ENCODE data around the gene TOLLIP.
"Not testable (repeated sequence)": the region's sequence is repeated elsewhere in the genome, so short reads cannot be mapped to it uniquely, and the experiment has no call there.

The TOLLIP gene

DNA sequence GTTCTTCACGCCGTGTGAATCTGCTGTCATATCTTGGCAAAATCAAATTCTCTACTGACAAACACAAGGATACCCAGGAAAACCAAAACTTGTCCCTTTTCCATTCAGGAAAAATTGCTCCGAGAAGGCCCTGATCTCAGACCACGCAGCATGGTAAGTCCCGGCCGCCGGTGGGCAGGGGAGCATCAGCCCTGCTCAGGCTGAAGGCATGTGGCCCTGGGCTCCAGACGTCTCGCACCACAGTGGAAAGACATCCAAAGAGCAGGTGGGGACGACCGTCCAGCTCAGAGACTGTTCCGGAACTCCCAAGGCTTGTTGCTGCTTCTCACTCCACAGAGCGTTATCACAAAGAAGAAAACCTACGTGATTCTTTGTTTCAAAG lies 29.8 kb downstream of the TOLLIP start:
- no peak for DNase-seq

DNA sequence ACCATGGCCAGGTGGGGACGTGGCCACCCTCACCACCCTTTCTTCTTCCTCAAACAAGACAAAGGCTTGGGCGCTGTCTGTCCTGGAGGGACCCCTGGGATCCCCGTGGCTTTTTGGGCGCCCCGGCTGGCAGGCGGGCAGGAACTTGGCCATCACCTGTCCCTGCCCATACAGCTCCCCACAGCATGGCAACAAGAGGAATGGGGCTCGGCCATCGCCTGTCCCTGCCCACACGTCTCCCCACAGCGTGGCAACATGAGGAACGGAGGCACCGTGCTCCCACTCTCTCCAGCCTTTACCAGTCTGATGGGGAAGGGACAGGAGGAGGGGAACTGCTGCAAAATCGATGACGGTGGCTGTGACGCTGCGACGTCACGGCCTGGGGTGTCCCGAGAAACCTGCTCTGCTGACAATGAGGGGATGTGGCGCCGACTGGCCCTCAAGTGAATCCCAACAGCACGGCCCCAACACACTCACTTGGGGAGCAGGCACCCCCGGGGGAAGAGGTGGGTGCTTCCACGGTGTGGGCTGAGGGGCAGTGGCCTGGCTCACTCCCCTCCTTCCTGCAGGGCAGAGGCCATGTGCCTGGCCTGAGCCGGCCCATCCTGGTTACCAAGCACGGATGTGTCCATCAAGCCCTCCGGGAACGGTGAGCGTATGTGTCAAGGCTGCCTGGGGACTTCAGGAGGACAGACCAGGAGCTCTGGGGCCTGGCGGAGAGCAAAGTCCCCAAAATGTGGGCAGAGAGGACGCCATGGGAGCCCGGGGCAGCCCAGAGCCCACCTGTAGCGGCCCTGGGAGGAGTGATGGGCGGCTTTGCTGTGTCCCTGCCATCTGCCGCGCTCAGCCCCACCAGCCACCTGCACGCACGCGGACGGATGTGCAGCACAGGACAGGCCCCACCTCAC lies 30.4 kb downstream of the TOLLIP start:
- DNase-seq = no peak

DNA sequence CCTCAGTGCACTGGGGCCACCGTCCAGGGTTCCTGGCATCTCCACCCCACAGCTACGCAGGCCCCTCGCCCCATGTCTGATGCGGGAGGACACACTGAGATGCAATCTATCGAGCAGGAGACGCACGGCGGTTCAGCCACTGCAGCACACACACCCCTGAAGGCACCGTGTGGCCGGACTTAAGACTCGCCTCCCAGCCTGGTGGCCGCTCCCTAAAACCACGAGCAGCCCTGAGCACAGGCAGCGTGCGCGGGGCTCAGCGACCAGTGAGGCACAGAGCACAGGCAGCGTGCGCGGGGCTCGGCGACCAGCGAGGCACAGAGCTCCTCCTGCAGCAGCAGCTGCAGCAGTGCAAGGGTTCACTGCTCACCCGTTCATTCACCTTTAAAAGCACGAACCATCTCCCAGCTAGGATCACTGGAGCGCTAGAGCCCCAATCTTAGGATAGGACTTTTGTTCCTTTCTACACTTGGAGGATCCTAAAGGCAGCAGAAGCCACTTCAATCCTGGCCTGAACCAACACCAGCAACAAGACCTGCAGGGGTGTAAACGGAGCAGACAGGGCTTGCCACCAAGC lies 31.4 kb downstream of the TOLLIP start:
- no peak for DNase-seq

DNA sequence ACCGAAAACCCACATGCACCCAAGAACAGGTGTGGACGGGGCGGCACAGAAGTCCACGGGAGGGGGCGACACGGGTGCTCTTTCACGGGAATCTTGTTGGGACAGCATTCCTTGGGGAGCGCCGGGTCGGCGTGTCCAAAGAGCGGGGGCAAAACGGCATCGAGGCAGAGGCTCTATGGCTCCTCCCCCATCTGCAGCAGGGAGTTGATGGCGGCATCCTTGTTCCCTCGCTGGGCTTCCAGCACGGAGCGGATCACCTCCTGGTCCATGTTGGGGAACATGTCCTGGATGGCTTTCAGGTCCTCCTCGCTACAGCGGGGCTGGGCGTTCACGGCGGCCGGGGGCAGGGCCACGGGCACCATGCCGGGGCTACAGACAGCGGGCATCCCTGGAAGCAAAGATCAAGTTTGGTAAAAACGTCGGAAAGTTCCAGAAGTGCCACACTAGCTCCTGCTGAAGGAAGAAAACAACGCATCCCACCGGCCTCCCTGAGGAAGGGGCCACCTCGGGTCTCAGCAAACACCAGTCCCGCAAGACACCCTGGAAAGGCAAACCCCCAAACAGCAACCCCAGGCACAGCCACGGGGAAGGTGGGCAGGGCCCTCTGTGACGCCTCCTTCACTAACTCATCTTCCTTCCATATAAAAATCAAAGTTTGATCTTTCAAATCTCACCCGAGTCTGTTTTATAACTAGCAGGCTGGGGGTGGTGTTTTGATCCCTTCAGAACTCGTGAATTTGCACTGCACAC lies 32.4 kb downstream of the TOLLIP start:
- DNase-seq = no peak

DNA sequence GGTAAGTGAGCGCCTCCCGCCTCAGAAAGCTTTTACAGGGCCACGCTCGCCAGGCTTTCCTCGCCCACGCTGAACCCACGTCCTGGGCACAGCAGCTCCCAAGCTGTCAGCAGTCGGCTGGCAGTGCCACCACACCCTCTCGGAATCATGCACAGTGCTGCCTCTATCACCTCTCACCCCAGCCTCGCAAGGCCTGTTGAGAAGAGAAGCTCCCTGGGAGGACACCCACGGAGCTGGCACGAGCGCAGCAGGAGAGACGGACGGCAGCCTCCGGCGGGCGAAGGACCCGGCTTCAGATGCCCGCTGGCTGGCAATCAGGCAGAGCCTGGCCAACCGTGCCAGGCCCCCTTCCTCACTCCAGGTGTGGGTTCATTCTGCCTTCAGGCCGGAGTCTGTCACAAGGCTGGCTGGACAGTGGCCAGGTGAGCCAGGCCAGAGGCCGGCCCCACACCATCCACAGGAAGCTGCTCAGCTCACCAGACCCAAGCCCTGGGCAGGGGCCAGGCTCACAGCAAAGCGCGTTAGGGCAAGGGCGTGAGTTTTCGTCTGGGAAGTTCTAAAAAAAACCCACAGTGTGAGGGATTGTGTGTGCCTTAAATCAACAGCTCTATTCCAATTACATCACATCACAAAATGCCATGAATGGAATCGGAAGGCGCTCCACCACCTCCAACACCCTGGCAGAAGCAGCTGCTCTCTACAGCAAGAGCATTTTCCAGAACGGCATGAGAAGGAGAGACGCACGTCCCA lies 33.2 kb downstream of the TOLLIP start:
- DNase-seq = no peak

DNA sequence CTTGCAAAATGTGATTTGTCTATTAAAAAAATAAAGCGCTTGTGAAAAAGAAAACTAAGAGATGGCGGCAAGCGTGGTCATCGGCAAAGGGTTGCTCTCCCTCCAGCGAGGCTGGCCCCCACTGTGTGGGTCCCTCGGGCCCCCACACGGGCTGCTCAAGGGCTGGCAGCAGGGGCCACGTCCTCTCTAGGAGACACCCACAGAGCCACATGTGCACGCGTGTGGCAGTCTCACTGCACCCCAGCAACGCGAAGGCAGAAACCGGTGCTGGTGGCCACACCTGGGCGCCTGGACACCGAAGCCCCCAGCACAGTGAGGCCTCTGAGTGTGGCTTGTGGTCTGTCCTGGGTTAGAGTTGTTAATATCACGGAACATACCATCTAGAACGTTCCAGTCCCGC lies 34.4 kb downstream of the TOLLIP start:
- no peak for DNase-seq

DNA sequence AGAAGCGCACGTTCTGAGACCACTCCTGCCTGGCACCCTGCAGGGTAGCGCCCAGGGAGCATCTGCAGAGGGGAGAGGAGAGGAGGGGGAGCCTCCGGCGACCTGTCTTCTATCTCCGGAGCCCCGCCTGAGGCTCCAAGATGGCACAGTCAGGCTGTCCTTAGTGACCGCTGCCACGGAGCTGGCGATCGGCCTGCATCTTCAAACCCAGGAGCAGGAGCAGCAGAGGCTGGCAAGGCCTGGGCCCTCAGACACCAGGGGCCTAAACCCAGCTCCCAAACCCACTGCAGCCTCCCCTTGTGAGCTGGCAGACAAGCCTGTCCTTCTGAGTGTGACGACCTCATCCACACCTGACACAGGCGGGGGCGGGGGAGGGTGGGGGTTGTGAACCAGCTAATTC lies 34.9 kb downstream of the TOLLIP start:
- DNase-seq = no peak

DNA sequence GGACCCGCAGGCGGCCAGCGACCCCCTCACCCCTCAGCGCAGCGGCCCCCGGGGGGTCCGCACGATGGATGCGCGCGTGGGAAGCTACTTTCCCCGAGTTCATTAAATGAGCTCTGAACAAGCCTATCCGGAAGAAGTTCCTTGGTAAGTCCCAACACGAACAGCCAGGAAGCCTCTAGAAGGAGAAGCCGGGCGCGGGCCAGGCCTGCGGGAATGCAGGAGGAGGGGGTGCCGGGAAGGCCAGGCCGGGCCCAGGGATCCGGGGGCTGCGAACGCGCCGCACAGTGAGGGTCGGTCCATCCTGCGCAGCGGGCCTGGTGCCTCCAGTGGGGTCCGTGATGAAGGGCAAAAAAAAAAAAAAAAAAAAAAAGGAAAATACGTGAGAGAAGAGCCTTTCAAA lies 36.9 kb downstream of the TOLLIP start:
- DNase-seq = no peak

DNA sequence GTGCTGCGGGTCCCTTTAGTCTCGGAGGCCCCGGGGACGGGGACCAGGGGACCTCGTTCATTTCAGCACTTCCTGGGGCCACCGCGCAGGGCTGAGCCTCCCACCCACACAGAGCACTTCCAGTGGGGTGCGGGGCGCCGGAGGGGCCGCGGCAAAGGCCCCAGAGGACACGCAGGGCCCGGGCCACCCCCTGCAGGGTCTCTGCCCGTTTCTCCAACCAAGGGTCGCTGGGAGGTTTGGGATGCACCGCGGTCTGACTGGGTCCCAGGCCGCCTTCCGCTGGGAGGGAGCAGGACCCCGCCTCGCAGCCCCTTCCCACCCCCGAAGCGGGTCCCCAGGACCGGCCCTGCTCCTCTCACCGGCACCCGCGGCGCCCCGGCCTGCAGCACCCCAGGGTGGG lies 37.5 kb downstream of the TOLLIP start:
- no peak for DNase-seq

DNA sequence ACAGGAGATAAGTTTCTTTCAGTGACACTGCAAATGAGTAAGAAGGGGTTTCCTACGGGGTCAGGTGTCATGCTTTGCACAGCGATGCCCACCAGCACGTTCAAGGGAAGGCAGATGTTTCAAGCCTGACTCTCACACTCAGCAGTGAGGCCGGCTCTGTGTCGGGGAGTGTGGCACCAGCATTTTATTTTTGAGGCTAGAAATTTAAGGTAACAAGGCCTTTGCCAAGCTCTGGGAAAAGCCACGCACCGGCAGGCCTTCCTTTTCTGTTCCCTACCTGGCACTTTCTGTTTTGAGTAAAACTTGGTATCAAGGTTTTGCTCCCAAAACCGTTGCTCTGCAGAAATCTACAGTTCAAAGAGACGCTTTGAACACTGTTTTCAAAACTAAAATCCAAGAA lies 38.0 kb downstream of the TOLLIP start:
- DNase-seq = no peak

DNA sequence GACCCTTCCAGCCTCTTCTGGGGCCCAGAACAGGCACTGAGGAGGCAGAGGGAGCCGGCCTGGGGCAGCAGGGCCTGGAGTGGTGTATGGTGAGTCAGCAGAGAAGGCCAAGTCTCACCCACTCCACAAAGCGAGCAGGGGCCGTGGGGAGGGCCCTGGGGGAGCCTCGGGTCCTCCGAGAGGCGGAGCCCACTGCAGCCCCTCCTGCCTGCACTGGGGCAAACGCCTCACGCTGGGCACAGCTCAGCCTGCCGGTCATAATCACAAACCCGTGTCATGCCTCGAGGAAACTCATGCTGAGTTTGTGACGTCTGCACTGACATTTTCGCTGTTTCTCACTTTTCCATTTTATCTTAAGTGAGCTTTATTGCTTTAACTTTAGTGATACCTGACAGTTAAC lies 38.4 kb downstream of the TOLLIP start:
- no peak for DNase-seq

DNA sequence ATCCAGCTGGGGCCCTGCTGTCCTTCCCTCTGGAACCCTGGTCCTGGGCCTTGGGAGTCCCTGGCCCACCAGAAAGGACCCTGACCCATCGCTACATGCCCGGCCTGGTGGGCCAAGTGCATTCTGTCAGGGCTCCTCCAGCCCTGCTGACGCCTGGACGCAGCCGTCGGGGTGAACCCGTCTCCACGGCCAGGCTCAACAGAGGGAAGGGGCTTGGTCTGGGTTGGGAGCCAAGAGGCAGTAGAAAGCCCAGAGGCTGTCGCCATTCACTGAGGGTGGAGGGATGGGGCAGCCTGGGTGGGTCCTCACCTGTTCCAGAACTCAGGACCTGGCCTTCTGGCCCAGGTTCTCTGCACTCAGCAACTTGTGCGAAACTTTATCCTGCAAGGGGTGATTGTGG lies 39.0 kb downstream of the TOLLIP start:
- DNase-seq = no peak

DNA sequence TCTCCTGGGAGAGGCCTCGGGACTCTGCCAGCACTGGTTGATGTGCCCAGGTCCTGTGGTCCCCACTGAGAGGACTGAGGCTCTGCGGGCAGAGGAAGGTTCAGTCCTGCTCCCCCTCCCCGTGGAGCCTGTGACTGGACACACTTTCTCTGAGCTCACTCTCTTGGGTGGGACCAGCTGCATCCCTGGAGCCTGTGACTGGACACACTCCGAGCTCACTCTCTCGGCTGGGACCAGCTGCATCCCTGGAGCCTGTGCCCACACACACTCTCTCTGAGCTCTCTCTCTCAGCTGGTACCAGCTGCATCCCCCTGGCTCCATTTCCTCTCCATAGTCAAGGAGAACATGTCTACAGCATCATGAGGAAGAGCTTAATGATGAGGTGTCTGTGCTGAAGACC lies 39.5 kb downstream of the TOLLIP start:
- DNase-seq = no peak

DNA sequence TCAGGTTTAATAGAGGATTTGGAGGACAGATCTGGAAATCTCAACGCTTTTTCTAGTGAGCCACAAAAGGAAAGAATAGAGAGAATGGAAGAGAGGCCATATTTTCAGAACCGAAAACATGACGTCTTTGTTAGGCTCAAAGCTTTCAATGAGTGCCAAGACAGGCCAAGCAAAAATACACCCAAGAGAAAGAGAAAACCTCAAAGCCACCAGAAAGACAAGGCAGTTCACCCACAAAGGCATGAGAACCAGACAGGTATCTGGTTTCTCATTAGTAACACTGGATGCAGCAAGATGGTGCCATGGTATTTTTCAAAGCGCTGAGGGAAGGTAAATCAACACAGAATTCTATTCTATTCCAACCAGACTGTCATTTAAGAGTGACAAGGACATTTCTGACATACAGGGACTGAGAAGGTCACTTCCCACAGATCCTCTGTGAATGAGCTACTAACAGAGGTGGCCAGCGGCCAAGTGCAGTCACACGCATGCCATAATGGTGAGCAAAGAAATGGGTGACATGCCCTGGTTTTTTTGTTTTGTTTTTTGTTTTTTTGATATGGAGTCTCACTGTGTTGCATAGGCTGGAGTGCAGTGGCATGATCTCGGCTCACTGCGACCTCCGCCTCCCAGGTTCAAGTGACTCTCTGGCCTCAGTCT lies 41.9 kb downstream of the TOLLIP start:
- DNase-seq = no peak

DNA sequence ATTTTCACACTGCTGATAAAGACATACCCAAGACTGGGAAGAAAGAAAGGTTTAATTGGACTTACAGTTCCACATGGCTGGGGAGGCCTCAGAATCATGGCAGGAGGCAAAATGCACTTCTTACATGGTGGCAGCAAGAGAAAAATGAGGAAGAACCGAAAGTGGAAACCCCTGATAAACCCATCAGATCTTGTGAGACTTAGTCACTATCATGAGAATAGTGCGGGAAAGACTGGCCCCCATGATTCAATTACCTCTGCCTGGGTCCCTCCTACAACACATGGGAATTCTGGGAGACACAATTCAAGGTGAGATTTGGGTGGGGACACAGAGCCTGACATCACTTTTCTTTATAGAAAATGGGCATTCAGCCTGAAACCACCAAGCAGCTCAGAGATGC lies 42.5 kb downstream of the TOLLIP start:
- not testable (repeated sequence) for DNase-seq

DNA sequence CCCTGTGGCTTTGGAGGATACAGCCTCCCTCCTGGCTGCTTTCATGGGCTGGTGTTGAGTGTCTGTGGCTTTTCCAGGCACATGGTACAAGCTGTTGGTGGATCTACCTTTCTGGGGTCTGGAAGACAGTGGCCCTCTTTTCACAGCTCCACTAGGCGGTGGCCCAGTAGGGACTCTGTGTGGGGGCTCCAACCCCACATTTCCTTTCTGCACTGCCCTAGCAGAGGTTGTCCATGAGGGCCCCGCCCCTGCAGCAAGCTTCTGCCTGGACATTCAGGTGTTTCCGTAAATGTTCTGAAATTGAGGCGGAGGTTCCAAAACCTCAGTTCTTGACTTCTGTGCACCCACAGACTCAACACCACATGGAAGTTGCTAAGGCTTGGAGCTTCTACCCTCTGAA lies 44.0 kb downstream of the TOLLIP start:
- DNase-seq = not testable (repeated sequence)

DNA sequence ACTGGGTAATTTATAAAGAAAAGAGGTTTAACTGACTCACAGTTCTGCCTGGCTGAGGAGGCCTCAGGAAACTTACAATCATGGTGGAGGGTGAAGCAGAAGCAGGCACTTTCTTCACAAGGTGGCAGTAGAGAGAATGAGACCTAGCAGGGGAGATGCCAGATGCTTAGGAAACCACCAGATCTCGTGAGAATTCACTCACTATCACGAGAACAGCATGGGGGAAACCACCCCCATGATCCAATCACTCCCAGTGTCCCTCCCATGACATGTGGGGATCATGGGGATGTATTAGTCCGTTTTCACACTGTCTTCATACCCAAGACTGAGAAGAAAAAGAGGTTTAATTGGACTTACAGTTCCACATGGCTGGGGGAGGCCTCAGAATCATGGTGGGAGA lies 45.0 kb downstream of the TOLLIP start:
- not testable (repeated sequence) for DNase-seq

DNA sequence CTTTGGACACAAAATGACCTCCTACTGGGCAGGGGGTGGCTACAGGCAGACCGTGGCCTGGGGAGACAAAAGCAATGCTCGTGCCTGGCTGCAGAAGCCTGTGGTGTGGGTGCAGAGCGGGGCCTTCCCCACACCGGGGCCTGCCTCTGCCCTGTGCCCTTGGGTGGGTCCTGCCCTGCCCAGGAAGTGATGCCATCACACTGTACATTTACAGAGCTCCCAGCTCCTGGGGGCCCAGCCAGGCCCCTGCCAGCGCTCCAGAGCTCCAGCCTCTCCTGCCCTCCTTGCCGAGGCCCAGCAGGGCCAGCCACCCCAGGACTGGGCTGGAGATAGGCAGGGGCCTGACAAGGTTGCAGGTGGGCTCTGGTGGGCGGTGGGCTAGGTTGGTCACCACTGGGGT lies 46.4 kb downstream of the TOLLIP start:
- no peak for DNase-seq

DNA sequence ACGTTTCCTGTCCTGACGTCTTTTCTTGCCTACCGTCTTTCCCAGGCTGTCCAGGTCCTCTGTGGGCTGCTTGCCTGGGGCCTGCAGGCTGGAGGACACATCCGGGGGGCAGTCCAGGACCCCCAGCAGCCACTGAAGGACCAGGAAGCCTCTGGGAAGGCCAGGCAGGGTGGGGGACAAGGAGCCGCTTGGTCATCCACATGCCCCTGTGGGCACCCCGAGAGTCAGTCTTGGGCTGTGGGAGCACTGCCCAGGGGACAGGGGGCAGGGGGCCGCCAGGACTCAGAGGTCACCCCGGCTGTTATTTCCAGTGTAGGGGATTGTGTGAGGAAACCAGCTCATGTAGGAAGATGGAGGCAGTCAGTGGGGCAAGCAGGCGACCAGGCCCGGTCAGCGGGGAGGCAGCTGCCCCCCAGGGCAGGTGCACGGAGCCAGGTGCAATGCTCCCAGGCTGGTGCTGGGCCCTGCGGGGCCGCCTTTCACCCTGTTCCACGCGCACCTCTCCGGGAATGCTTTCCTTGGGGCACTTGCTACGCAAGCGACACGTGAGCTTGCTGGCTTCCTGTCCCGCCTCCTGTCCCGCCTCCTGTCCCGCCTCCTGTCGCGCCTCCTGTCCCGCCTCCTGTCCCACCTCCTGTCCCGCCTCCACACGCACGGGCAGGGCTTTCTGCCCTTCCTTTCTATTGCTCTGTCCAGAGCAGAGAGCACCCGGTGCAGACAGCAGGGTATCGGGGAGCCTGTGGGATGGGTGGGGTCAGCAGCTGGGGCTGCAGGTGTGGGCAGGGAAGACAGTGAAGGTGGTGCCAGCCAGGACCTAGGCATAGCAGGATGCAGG lies 47.0 kb downstream of the TOLLIP start:
- DNase-seq = peak; percentile 63

DNA sequence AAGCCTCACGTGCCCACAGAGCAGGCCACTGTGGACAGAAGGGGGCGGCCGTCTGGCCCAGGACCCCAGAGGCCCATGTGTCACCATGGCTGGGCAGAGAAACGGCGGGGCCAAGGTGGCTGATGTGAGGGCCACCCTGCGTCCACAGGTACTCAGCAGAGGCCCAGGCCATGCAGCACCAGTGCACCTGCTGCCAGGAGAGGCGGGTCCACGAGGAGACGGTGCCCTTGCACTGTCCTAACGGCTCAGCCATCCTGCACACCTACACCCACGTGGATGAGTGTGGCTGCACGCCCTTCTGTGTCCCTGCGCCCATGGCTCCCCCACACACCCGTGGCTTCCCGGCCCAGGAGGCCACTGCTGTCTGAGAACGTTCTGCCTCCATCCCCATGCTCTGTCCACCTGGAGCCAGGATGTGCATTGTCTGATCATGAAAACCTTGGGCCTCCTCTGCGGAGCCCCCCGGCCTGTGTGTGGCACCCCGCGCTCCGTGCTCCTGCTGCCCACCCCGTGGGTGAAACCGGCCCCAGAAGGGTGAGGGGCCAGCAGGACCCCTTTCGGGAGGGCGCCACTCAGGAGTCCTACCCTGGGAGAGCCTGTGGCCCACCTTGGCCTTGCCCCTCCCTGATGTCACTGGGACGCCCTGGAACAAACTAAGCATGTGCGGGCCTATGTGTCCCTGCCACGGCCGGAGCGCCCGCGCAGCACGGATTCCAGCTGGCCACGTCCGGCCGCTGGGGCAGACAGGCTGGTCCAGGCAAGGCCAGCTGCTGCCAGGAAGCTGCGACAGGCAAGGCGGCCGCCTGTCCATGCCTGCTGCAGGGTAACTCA lies 48.0 kb downstream of the TOLLIP start:
- no peak for DNase-seq

DNA sequence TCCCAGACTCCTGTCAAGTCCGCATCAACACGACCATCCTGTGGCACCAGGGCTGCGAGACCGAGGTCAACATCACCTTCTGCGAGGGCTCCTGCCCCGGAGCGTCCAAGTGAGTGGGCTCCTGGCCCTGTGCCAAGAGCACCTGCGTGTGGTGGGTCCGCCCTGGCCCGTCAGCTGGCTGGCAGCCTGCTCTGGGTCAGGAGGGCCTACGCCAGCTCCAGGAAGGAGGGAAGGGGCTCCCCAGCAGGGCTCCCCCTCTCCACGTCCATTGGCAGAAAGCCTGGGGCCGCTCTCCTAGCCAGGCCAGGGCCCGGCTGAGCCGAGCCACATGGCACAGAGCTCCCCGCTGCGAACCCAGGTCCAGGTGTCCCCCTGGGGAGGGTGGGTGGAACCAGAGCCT lies 48.8 kb downstream of the TOLLIP start:
- no peak for DNase-seq
